BLaER1 treated with 17β-estradiol and CSF1 and Interleukin-3, amounts not matched to agents 10 nM and 100 nM (cell line): ENCODE results near the gene ARF3.

Experiments used
- H3K27ac ChIP-seq, 11 experiments: shearing (Covaris generic); formaldehyde crosslinking; 2 replicates each; pipeline ENCODE4 v1.8.1; 2022
- H3K27me3 ChIP-seq, 11 experiments: shearing (Covaris generic); formaldehyde crosslinking; 2 replicates each; pipeline ENCODE4 v1.8.1; 2022
- H3K36me3 ChIP-seq, 11 experiments: shearing (Covaris generic); formaldehyde crosslinking; 2 replicates each; pipeline ENCODE4 v1.8.1; 2022
- H3K4me1 ChIP-seq, 10 experiments: shearing (Covaris generic); formaldehyde crosslinking; 2 replicates each; pipeline ENCODE4 v1.8.1; 2022
- H3K4me2 ChIP-seq, 11 experiments: shearing (Covaris generic); formaldehyde crosslinking; 2 replicates each; pipeline ENCODE4 v1.8.1; 2022
- H3K4me3 ChIP-seq, 10 experiments: shearing (Covaris generic); formaldehyde crosslinking; 2 replicates each; pipeline ENCODE4 v1.8.1; 2022
- H3K9ac ChIP-seq, 11 experiments: shearing (Covaris generic); formaldehyde crosslinking; 2 replicates each; pipeline ENCODE4 v1.8.1; 2022
- H3K9me3 ChIP-seq, 11 experiments: shearing (Covaris generic); formaldehyde crosslinking; replicated peaks in 1 of 11; 2 replicates each; pipeline ENCODE4 v1.8.1; 2022
- H4K20me1 ChIP-seq, 11 experiments: shearing (Covaris generic); formaldehyde crosslinking; 2 replicates each; pipeline ENCODE4 v1.8.1; 2022
- Cebpa-rat ChIP-seq, 11 experiments: shearing (Covaris generic); IDR thresholded peaks; 2 replicates each; pipeline ENCODE4 v1.8.1; 2022

ARF3 gene

DNA sequence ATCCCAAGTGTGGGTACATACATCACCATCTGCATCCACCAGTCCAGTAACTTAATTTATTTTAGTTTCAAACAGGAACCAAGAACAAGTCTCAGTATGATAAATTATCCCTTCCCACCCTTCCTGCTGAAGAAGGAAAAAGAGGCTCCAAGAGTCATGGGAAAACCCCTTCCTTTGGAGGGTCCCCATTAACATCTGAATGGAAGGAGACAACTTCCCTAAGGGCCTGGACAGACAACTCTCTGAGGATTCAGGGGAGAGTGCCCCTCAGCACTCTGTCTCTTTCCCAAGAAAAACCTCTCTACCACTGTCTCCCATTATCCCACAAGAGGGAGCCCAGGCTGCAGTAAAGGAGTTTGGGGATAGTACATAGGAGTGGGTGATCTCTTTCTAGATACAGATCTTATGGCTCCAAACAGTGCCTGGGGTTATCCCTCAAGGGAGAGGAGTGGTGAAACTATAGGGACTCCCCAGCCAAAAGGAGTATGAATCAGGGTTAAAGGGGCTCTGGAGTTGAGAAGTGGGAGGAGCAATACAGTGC is 8.1 kb upstream of the ARF3 start:
- Histone ChIP-seq H4K20me1 (peaks cover 0 to 22% (median 12%) of the 10 kb centered on the region in 11 experiments; a peak in 14 of 22 replicates), H3K4me1 (peaks cover 15 to 49% (median 26%) of the 10 kb centered on the region in 10 experiments), H3K36me3 (no peaks in the 10 kb centered on the region), H3K9ac (no peak overlapping the region), H3K4me2 (peak overlapping the region in 6 of 11 experiments; percentile 35 to 65 (median 46); a peak in 9 of 22 replicates), H3K27ac (no peak overlapping the region), H3K9me3 (no peaks in the 10 kb centered on the region), H3K27me3 (peaks cover 28 to 53% (median 42%) of the 10 kb centered on the region in 11 experiments), H3K4me3 (no peak overlapping the region)
- no peak for TF ChIP-seq Cebpa-rat (IDR thresholded peaks at IDR 0.05)

DNA sequence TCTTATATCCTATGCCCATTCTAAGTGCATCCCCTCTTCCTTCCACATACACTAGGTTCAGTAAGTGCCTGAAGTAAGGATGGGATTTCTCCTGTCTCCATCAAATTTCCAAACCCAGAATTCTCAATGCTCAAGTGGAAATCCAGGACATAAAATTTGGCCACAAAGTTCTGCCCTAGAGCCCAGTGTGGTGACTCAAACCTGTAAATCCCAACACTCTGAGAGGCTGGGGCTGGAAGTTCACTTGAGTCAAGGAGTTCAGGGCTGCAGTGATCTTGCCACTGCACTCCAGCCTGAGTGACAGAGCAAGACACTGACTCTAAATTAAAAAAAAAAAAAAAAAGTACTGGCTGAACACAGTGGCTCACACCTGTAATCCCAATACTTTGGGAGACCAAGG is 4.5 kb upstream of the ARF3 start:
- H3K4me1 ChIP-seq, result peaks cover 8 to 45% (median 21%) of the 10 kb centered on the region in 10 experiments
- H3K27ac ChIP-seq, result no peak overlapping the region
- no peaks in the 10 kb centered on the region for H3K9me3 ChIP-seq
- 0 out of 22 replicates have a peak overlapping the region, but pooled peaks of 5 of the 11 experiments have one; percentile 0 to 19 (median 10) for H3K4me2 ChIP-seq
- H4K20me1 ChIP-seq, result no peaks in the 10 kb centered on the region; a peak in 1 of 22 replicates
- H3K9ac ChIP-seq, result no peak overlapping the region
- no peaks in the 10 kb centered on the region for H3K36me3 ChIP-seq
- no peak overlapping the region for H3K4me3 ChIP-seq
- H3K27me3 ChIP-seq, result peaks cover 0 to 19% (median 9%) of the 10 kb centered on the region in 11 experiments; a peak in 14 of 22 replicates
- TF ChIP-seq Cebpa-rat (IDR thresholded peaks at IDR 0.05), result no peak

DNA sequence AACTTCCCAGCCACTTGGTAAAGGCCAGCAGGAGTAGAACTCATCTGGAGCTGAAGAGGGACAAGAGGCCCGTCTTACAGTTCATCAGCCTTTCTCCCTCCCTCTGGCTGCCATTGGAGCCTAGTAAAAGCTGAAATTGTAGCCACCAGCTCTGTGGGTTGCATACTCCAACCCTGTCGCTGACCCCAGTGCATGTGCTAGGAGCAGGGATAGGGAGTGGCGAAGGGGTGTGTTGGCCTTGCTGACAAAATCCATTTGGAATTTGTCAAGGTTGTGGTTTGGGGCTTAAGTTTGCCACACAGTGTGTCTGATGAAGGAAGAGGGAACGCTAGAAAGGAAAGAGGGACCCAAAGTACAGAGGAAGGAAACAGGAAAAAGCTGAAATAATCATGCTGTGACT is 4.0 kb upstream of the ARF3 start:
- peaks cover 0 to 4% (median 0%) of the 10 kb centered on the region in 11 experiments; a peak in 7 of 22 replicates for H4K20me1 ChIP-seq
- no peaks in the 10 kb centered on the region for H3K9me3 ChIP-seq
- H3K36me3 ChIP-seq, result no peaks in the 10 kb centered on the region
- H3K27me3 ChIP-seq, result peaks cover 0 to 14% (median 7%) of the 10 kb centered on the region in 11 experiments; a peak in 14 of 22 replicates
- H3K27ac ChIP-seq, result no peak overlapping the region
- H3K9ac ChIP-seq, result no peak overlapping the region
- H3K4me2 ChIP-seq, result 0 out of 22 replicates have a peak overlapping the region, but pooled peaks of 6 of the 11 experiments have one; percentile 0 to 19 (median 5)
- H3K4me1 ChIP-seq, result peaks cover 9 to 40% (median 18%) of the 10 kb centered on the region in 10 experiments
- H3K4me3 ChIP-seq, result no peak overlapping the region
- no peak for TF ChIP-seq Cebpa-rat (IDR thresholded peaks at IDR 0.05)

DNA sequence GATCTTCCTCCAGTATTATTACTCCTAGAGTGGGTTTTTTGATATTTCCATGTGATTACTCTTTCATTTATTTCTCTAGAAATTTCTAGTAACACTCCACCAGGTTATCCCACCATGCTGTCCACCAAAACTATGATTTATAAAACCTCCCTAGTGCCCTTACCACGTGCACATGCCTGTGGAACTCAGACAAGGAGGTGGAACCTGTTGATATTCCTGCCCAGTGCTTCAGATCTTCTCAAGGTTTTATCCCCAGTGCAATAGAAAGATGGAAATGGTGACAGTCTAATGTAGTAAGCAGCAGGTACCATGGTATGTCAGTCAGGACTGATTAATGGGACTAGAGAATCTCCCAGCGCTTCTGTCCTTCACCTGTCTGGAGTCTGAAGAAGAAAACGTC is 3.5 kb upstream of the ARF3 start:
- H3K36me3 ChIP-seq, result peaks cover 0 to 1% (median 0%) of the 10 kb centered on the region in 11 experiments; a peak in 2 of 22 replicates
- no peak overlapping the region for H3K9ac ChIP-seq
- H3K4me3 ChIP-seq, result no peak overlapping the region
- no peak for TF ChIP-seq Cebpa-rat (IDR thresholded peaks at IDR 0.05)
- H3K9me3 ChIP-seq, result no peaks in the 10 kb centered on the region
- peaks cover 0 to 9% (median 2%) of the 10 kb centered on the region in 11 experiments; a peak in 11 of 22 replicates for H3K27me3 ChIP-seq
- no peak overlapping the region for H3K4me2 ChIP-seq
- H4K20me1 ChIP-seq, result peaks cover 4 to 9% (median 5%) of the 10 kb centered on the region in 11 experiments; a peak in 19 of 22 replicates
- H3K27ac ChIP-seq, result no peak overlapping the region
- peaks cover 14 to 40% (median 17%) of the 10 kb centered on the region in 10 experiments for H3K4me1 ChIP-seq

DNA sequence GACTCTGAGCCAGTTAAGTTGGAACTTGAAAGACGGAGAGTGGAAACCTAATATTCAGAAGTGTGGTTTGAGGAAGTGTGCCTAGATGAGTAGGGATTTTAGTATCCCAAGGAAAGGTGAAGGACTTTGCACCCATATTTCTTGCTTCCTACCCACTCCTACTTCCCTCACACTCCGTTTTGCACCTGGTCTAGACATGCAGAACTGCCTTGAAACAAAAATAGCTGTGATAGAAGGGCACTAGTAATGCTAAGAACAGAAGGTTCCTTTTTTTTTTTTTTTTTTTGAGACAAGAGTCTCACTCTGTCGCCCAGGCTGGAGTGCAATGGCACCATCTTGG is 732 bp upstream of the ARF3 start:
- H4K20me1 ChIP-seq, result peaks cover 21 to 37% (median 33%) of the 10 kb centered on the region in 11 experiments
- H3K4me2 ChIP-seq, result peak overlapping the region; percentile 76 to 99 (median 95)
- no peaks in the 10 kb centered on the region for H3K9me3 ChIP-seq
- H3K27ac ChIP-seq, result peak overlapping the region in 6 of 11 experiments; percentile 7 to 89 (median 74); a peak in 8 of 22 replicates
- H3K4me1 ChIP-seq, result peaks cover 30 to 54% (median 36%) of the 10 kb centered on the region in 10 experiments
- peaks cover 12 to 30% (median 19%) of the 10 kb centered on the region in 11 experiments for H3K36me3 ChIP-seq
- H3K9ac ChIP-seq, result peak overlapping the region; percentile 84 to 93 (median 90); a peak in 19 of 22 replicates
- H3K27me3 ChIP-seq, result no peaks in the 10 kb centered on the region; a peak in 1 of 22 replicates
- TF ChIP-seq Cebpa-rat (IDR thresholded peaks at IDR 0.05), result no peak
- H3K4me3 ChIP-seq, result peak overlapping the region; percentile 86 to 100 (median 98)

DNA sequence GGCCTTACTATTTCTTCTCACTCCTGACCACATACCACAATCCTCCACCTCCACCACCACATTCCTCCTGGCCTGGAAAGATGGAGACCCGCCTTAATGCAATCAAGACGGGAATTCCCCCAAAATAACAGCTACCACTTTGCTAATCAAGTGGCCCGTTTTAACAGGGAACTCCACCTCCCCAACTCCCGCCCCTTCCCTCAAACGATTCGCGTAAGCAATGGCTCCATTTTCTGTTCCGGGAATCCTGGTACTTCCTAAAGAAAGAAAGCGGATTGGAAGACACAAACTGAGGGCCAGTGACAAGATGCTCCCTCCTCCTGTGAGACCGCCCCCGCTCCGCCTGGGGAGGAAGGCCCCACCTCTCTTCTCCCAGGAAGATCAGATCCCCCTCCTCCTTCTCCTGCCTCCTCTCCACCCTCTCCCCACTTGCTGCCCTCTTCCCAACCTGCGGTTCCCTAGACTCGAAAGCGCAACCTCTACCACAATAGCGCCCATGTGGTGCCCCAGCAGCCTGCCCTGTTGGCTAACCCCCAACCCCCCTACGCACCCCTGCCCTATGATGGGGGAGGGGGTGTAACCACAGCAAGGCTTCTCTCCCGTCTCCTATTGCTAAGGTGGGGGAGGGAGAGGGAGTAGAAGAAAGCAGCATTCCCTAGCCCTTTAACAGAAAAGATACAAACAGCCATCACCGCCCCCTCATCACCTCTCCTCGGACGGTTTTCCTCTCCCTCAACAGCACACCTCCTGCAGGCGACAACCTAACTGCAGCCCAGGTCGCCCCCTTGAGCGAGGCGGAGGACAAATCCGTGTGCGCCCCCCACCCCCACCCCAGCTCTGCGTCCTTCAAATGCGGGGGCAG is 777 bp downstream of the ARF3 start:
- Histone ChIP-seq H3K9ac (peak overlapping the region; percentile 84 to 93 (median 90)), H3K4me1 (peaks cover 30 to 56% (median 36%) of the 10 kb centered on the region in 10 experiments), H3K27ac (peak overlapping the region; percentile 71 to 92 (median 88)), H3K27me3 (no peaks in the 10 kb centered on the region), H3K4me3 (peak overlapping the region; percentile 86 to 100 (median 98)), H3K9me3 (no peaks in the 10 kb centered on the region), H3K36me3 (peaks cover 27 to 45% (median 34%) of the 10 kb centered on the region in 11 experiments), H3K4me2 (peak overlapping the region; percentile 76 to 99 (median 93)), H4K20me1 (peaks cover 37 to 52% (median 48%) of the 10 kb centered on the region in 11 experiments)
- no peak for TF ChIP-seq Cebpa-rat (IDR thresholded peaks at IDR 0.05)

DNA sequence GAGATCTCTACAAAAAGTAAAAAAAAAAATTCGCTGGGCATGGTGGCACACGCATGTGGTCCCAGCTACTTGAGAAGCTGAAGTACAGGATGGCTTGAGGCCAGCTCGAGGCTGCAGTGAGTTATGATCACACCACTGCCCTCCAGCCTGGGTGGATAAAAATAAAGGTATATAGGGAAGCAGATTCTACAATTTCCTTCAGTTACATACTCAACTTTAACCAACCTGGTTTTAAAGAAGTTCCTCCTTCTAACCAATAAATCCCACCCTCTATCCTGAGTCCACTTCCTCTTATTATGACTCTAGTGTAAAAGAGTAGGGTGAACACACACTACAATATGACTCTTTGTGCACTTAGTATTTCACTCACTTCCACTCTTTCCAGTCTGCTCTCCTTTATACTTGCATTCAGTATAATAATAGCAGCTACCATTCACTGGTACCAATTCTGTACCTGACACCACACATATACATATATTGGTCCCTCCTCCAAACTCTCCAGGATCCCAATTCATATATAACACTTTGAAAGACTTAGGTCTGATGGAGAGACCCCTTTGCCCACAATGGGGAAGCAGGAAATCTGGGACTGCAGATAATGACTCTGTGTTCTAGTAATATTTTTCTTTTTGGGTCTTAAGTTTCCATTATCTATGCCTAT is 2.3 kb downstream of the ARF3 start:
- no peak for TF ChIP-seq Cebpa-rat (IDR thresholded peaks at IDR 0.05)
- H3K27me3 ChIP-seq, result no peaks in the 10 kb centered on the region
- peak overlapping the region in 3 of 11 experiments; percentile 48 to 89 (median 85); a peak in 3 of 22 replicates for H3K9ac ChIP-seq
- peaks cover 47 to 68% (median 63%) of the 10 kb centered on the region in 11 experiments for H4K20me1 ChIP-seq
- H3K4me2 ChIP-seq, result peak overlapping the region; percentile 76 to 99 (median 93)
- H3K4me1 ChIP-seq, result peaks cover 30 to 52% (median 36%) of the 10 kb centered on the region in 10 experiments
- H3K4me3 ChIP-seq, result peak overlapping the region; percentile 25 to 100 (median 98); a peak in 15 of 20 replicates
- peak overlapping the region in 5 of 11 experiments; percentile 21 to 92 (median 82); a peak in 8 of 22 replicates for H3K27ac ChIP-seq
- H3K36me3 ChIP-seq, result peaks cover 36 to 57% (median 42%) of the 10 kb centered on the region in 11 experiments
- no peaks in the 10 kb centered on the region for H3K9me3 ChIP-seq

DNA sequence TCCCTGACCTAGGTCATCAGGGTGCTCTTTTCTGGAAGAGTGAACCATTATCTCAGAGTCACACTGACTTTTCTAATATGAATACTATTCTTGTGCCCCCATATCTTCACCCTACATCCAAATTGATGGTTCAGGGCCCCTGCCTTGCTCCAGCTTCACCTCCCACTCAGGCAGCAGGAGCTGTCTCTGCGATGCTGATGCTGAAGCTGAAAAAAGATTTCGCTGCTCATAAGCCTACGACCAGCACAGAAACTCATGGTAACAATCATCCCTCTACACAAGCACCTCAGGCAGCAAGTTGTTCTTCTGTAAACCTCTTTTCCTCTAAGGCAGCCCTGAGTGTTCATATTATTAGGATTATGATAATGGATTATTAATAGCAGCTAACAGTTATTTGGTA is 3.2 kb downstream of the ARF3 start:
- 0 out of 20 replicates have a peak overlapping the region, but pooled peaks of 1 of the 10 experiments have one; percentile 24 for H3K4me3 ChIP-seq
- no peaks in the 10 kb centered on the region for H3K9me3 ChIP-seq
- H3K4me2 ChIP-seq, result peak overlapping the region in 8 of 11 experiments; percentile 79 to 99 (median 94); a peak in 15 of 22 replicates
- H4K20me1 ChIP-seq, result peaks cover 54 to 77% (median 72%) of the 10 kb centered on the region in 11 experiments
- H3K9ac ChIP-seq, result no peak overlapping the region
- no peak overlapping the region for H3K27ac ChIP-seq
- H3K36me3 ChIP-seq, result peaks cover 42 to 66% (median 51%) of the 10 kb centered on the region in 11 experiments
- H3K27me3 ChIP-seq, result no peaks in the 10 kb centered on the region
- peaks cover 30 to 54% (median 36%) of the 10 kb centered on the region in 10 experiments for H3K4me1 ChIP-seq
- TF ChIP-seq Cebpa-rat (IDR thresholded peaks at IDR 0.05), result no peak
